Measurements from ENCODE around the gene MBD3.

Gene MBD3

GRCh38 chr19:1563251-1563650 is 29.4 kb downstream of the MBD3 start:
- TF ChIP-seq EZH2phosphoT487 (IDR thresholded peaks at IDR 0.05; ENCODE audit: low read depth) (no peak), CTCF (IDR thresholded peaks at IDR 0.05; ENCODE audit: low read depth, low read length) (no peak)
- Histone ChIP-seq H3K4me2 (ENCODE audit: low read length) (no peak overlapping the region), H3K4me1 (ENCODE audit: low read length) (no peaks in the 10 kb centered on the region), H3K36me3 (replicated peaks; ENCODE audit: low read depth, low read length) (no peaks in the 10 kb centered on the region), H3K9me3 (ENCODE audit: insufficient read depth, low read length) (no peaks in the 10 kb centered on the region), H3K27ac (ENCODE audit: low read length) (no peak overlapping the region), H2AFZ (ENCODE audit: low read depth, low read length) (no peak overlapping the region), H3K27me3 (ENCODE audit: low read depth, low read length) (no peaks in the 10 kb centered on the region), H3K79me2 (ENCODE audit: low read length) (no peaks in the 10 kb centered on the region), H3K4me3 (ENCODE audit: low read length) (no peak overlapping the region), H3K9ac (ENCODE audit: low read length) (no peak overlapping the region), H4K20me1 (ENCODE audit: insufficient read depth, low read length) (no peaks in the 10 kb centered on the region)

- no peaks in the 10 kb centered on the region for H3K79me2 ChIP-seq (ENCODE audit: low read length)
- no peaks in the 10 kb centered on the region for H3K27me3 ChIP-seq (ENCODE audit: low read depth, low read length)
- no peak overlapping the region for H3K9ac ChIP-seq (ENCODE audit: low read length)
- H3K27ac ChIP-seq (ENCODE audit: low read length), result no peak overlapping the region
- no peak overlapping the region for H3K4me3 ChIP-seq (ENCODE audit: low read length)
- H3K36me3 ChIP-seq (replicated peaks; ENCODE audit: low read depth, low read length), result no peaks in the 10 kb centered on the region
- H4K20me1 ChIP-seq (ENCODE audit: insufficient read depth, low read length), result no peaks in the 10 kb centered on the region
- H3K9me3 ChIP-seq (ENCODE audit: insufficient read depth, low read length), result no peaks in the 10 kb centered on the region
- no peaks in the 10 kb centered on the region for H3K4me1 ChIP-seq (ENCODE audit: low read length)
- TF ChIP-seq CTCF (IDR thresholded peaks at IDR 0.05; ENCODE audit: low read depth, low read length) (no peak), EZH2phosphoT487 (IDR thresholded peaks at IDR 0.05; ENCODE audit: low read depth) (no peak)
- H3K4me2 ChIP-seq (ENCODE audit: low read length), result no peak overlapping the region
- H2AFZ ChIP-seq (ENCODE audit: low read depth, low read length), result no peak overlapping the region
Measured at GRCh38 chr19:1561236-1561842, 31.3 kb downstream of the MBD3 start.

GRCh38 chr19:1560286-1560882 is 32.3 kb downstream of the MBD3 start:
- no peak overlapping the region for H3K4me2 ChIP-seq (ENCODE audit: low read length)
- H3K4me3 ChIP-seq (ENCODE audit: low read length), result no peak overlapping the region
- TF ChIP-seq EZH2phosphoT487 (IDR thresholded peaks at IDR 0.05; ENCODE audit: low read depth) (no peak), CTCF (IDR thresholded peaks at IDR 0.05; ENCODE audit: low read depth, low read length) (no peak)
- no peak overlapping the region for H3K27ac ChIP-seq (ENCODE audit: low read length)
- H3K79me2 ChIP-seq (ENCODE audit: low read length), result no peaks in the 10 kb centered on the region
- H3K9ac ChIP-seq (ENCODE audit: low read length), result no peak overlapping the region
- H3K4me1 ChIP-seq (ENCODE audit: low read length), result no peaks in the 10 kb centered on the region
- no peaks in the 10 kb centered on the region for H3K27me3 ChIP-seq (ENCODE audit: low read depth, low read length)
- H2AFZ ChIP-seq (ENCODE audit: low read depth, low read length), result no peak overlapping the region
- no peaks in the 10 kb centered on the region for H3K9me3 ChIP-seq (ENCODE audit: insufficient read depth, low read length)
- H3K36me3 ChIP-seq (replicated peaks; ENCODE audit: low read depth, low read length), result no peaks in the 10 kb centered on the region
- no peaks in the 10 kb centered on the region for H4K20me1 ChIP-seq (ENCODE audit: insufficient read depth, low read length)

GRCh38 chr19:1558552-1558951 is 34.1 kb downstream of the MBD3 start:
- H2AFZ ChIP-seq (ENCODE audit: low read depth, low read length), result no peak overlapping the region
- H3K4me1 ChIP-seq (ENCODE audit: low read length), result no peaks in the 10 kb centered on the region
- H3K27ac ChIP-seq (ENCODE audit: low read length), result no peak overlapping the region
- H3K4me2 ChIP-seq (ENCODE audit: low read length), result no peak overlapping the region
- no peak overlapping the region for H3K9ac ChIP-seq (ENCODE audit: low read length)
- no peaks in the 10 kb centered on the region for H3K79me2 ChIP-seq (ENCODE audit: low read length)
- no peak for TF ChIP-seq EZH2phosphoT487 (IDR thresholded peaks at IDR 0.05; ENCODE audit: low read depth)
- TF ChIP-seq CTCF (IDR thresholded peaks at IDR 0.05; ENCODE audit: low read depth, low read length), result no peak
- H3K36me3 ChIP-seq (replicated peaks; ENCODE audit: low read depth, low read length), result no peaks in the 10 kb centered on the region
- H3K9me3 ChIP-seq (ENCODE audit: insufficient read depth, low read length), result no peaks in the 10 kb centered on the region
- H3K27me3 ChIP-seq (ENCODE audit: low read depth, low read length), result no peaks in the 10 kb centered on the region
- no peak overlapping the region for H3K4me3 ChIP-seq (ENCODE audit: low read length)
- no peaks in the 10 kb centered on the region for H4K20me1 ChIP-seq (ENCODE audit: insufficient read depth, low read length)

All from OCI-LY3 (cell line).